H1 (cell line): ENCODE measurements around the gene SLIT3. TPM values are rescaled to one million over a fixed set of nuclear protein-coding genes. Genes with fewer than 3 reads are reported as not detected.

Experiments
- CTCF ChIA-PET: fragments of 300-600 bp; sonication (Branson Sonifier 250); formaldehyde crosslinking; loops from one replicate; lab custom pipeline; 2021; ENCODE audit not compliant: partially characterized antibody; lab: Charles Lee
- POLR2A ChIA-PET: fragments of 300-600 bp; sonication (Branson Sonifier 250); formaldehyde crosslinking; loops from one replicate; lab custom pipeline; 2021; ENCODE audit warnings: inconsistent platforms; ENCODE audit not compliant: partially characterized antibody; lab: Charles Lee
- DNase-seq, 2 experiments: peaks; one replicate each; pipeline versions ENCODE4 v3.0.0 to v3.0.0-alpha.2; 2010 to 2022; ENCODE audit warnings: low spot score in 2 of 2, low read depth in 1 of 2, mixed read lengths in 1 of 2
- FAIRE-seq: peaks from 2 replicates; lab custom pipeline; 2011; peaks lifted over from hg19 to GRCh38; lab: Jason Lieb, UNC
- H2AFZ ChIP-seq: 2 replicates; pipeline ENCODE4 v1.8.1; 2012; ENCODE audit warnings: low read length, inconsistent platforms
- H2AK5ac ChIP-seq: 2 replicates; pipeline ENCODE4 v1.6.1; 2013; ENCODE audit warnings: low read depth, low read length
- H2BK120ac ChIP-seq: replicated peaks from 2 replicates; pipeline ENCODE3; 2013; ENCODE audit warnings: low read depth, low read length, inconsistent platforms
- H2BK12ac ChIP-seq: 2 replicates; pipeline ENCODE4 v1.6.1; 2013; ENCODE audit warnings: low read depth, low read length
- H2BK15ac ChIP-seq: 2 replicates; pipeline ENCODE4 v1.6.1; 2013; ENCODE audit warnings: low read length
- H2BK20ac ChIP-seq: 2 replicates; pipeline ENCODE4 v1.6.1; 2013; ENCODE audit warnings: low read length
- H2BK5ac ChIP-seq: 2 replicates; pipeline ENCODE4 v1.6.1; 2013; ENCODE audit warnings: low read depth, low read length
- H3K14ac ChIP-seq: 2 replicates; pipeline ENCODE4 v1.6.1; 2013; ENCODE audit warnings: inconsistent platforms; ENCODE audit not compliant: insufficient read length
- H3K18ac ChIP-seq: 2 replicates; pipeline ENCODE4 v1.6.1; 2013; ENCODE audit warnings: low read length; ENCODE audit errors: extremely low read depth
- H3K23ac ChIP-seq: 2 replicates; pipeline ENCODE4 v1.6.1; 2013; ENCODE audit warnings: inconsistent platforms; ENCODE audit not compliant: insufficient read length
- H3K23me2 ChIP-seq: 2 replicates; pipeline ENCODE4 v1.6.1; 2013; ENCODE audit warnings: low read depth, low read length
- H3K27ac ChIP-seq: 2 replicates; pipeline ENCODE4 v1.6.1; 2011; ENCODE audit warnings: low read depth, low read length, inconsistent platforms
- H3K27me3 ChIP-seq, 4 experiments: replicated peaks in 1 of 4; 1 replicate in 1 of 4; 2 replicates in 3 of 4; pipeline versions ENCODE4 v1.6.1 to v1.8.1; 2011 to 2013; ENCODE audit warnings: low read length in 3 of 4, mild to moderate bottlenecking in 3 of 4, inconsistent platforms in 2 of 4, mixed read lengths in 2 of 4, moderate library complexity in 1 of 4; ENCODE audit not compliant: control insufficient read depth in 3 of 4, insufficient read depth in 3 of 4; ENCODE audit errors: extremely low read depth in 1 of 4
- H3K36me3 ChIP-seq, 4 experiments: 2 replicates each; pipeline versions ENCODE4 v1.6.1 to v1.8.1; 2011 to 2013; ENCODE audit warnings: mild to moderate bottlenecking in 4 of 4, low read length in 3 of 4, moderate library complexity in 2 of 4, control low read depth in 1 of 4, inconsistent platforms in 1 of 4; ENCODE audit not compliant: insufficient read depth in 4 of 4, control insufficient read depth in 2 of 4
- H3K4ac ChIP-seq: replicated peaks from 2 replicates; pipeline ENCODE3; 2013; ENCODE audit warnings: low read length, low read depth, mixed read lengths, inconsistent platforms; ENCODE audit not compliant: insufficient read length
- H3K4me1 ChIP-seq, 4 experiments: replicated peaks in 1 of 4; 1 replicate in 1 of 4; 2 replicates in 3 of 4; pipeline versions ENCODE4 v1.6.1 to v1.8.1; 2011 to 2013; ENCODE audit warnings: low read length in 3 of 4, inconsistent platforms in 2 of 4, mixed read lengths in 1 of 4; ENCODE audit not compliant: insufficient read depth in 4 of 4, control insufficient read depth in 3 of 4
- H3K4me2 ChIP-seq, 2 experiments: 2 replicates each; pipeline versions ENCODE4 v1.6.1 to v1.8.1; 2011 to 2013; ENCODE audit warnings: low read depth in 2 of 2, low read length in 2 of 2, control low read depth in 1 of 2, inconsistent platforms in 1 of 2, mild to moderate bottlenecking in 1 of 2; ENCODE audit not compliant: insufficient read depth in 1 of 2
- H3K4me3 ChIP-seq, 4 experiments: fragments of 200-600, 300-600 bp in 1 of 4; sonication (generic), shearing (Covaris generic), sonication (Bioruptor Twin) in 1 of 4; 2 replicates each; pipeline versions ENCODE4 v1.5.1 to v1.8.1; 2011 to 2016; ENCODE audit warnings: low read length in 4 of 4, low read depth in 3 of 4, control low read depth in 2 of 4, inconsistent platforms in 2 of 4, mild to moderate bottlenecking in 2 of 4, mixed read lengths in 1 of 4, moderate library complexity in 1 of 4; ENCODE audit not compliant: insufficient read depth in 2 of 4; ENCODE audit errors: extremely low read depth in 1 of 4
- H3K56ac ChIP-seq: replicated peaks from 2 replicates; pipeline ENCODE3; 2013; ENCODE audit warnings: low read depth, mild to moderate bottlenecking, mixed read lengths, low read length, inconsistent platforms; ENCODE audit not compliant: insufficient read length
- H3K79me1 ChIP-seq: 2 replicates; pipeline ENCODE4 v1.6.1; 2013; ENCODE audit warnings: low read depth, low read length, control low read depth
- H3K79me2 ChIP-seq, 2 experiments: 2 replicates each; pipeline versions ENCODE4 v1.6.1 to v1.8.1; 2012 to 2013; ENCODE audit warnings: low read length in 2 of 2, mild to moderate bottlenecking in 2 of 2, inconsistent platforms in 1 of 2; ENCODE audit not compliant: insufficient read depth in 2 of 2, control insufficient read depth in 1 of 2
- H3K9ac ChIP-seq, 4 experiments: replicated peaks in 1 of 4; 1 replicate in 1 of 4; 2 replicates in 3 of 4; pipeline versions ENCODE4 v1.6.1 to v1.8.1; 2011 to 2013; ENCODE audit warnings: low read depth in 3 of 4, low read length in 3 of 4, control low read depth in 2 of 4, mild to moderate bottlenecking in 2 of 4, moderate library complexity in 2 of 4, inconsistent platforms in 1 of 4; ENCODE audit errors: extremely low read depth in 1 of 4
- H3K9me3 ChIP-seq, 2 experiments: 2 replicates each; pipeline versions ENCODE4 v1.6.1 to v1.8.1; 2012 to 2013; ENCODE audit warnings: mild to moderate bottlenecking in 2 of 2, moderate library complexity in 2 of 2, control low read depth in 1 of 2, inconsistent platforms in 1 of 2, low read depth in 1 of 2, low read length in 1 of 2, mixed read lengths in 1 of 2; ENCODE audit not compliant: insufficient read depth in 2 of 2
- H4K20me1 ChIP-seq, 2 experiments: replicated peaks in 1 of 2; 2 replicates each; pipeline versions ENCODE3 to v1.8.1; 2011 to 2013; ENCODE audit warnings: inconsistent platforms in 2 of 2, low read length in 2 of 2, mild to moderate bottlenecking in 1 of 2; ENCODE audit not compliant: insufficient read depth in 2 of 2, control insufficient read depth in 1 of 2
- H4K5ac ChIP-seq: 2 replicates; pipeline ENCODE4 v1.6.1; 2013; ENCODE audit warnings: low read length, low read depth, mixed read lengths, inconsistent platforms; ENCODE audit not compliant: insufficient read length
- H4K8ac ChIP-seq: 2 replicates; pipeline ENCODE4 v1.8.0; 2013; ENCODE audit warnings: mild to moderate bottlenecking, moderate library complexity, low read length, inconsistent platforms; ENCODE audit not compliant: insufficient read depth; ENCODE audit errors: extremely low read depth
- H4K91ac ChIP-seq: replicated peaks from 2 replicates; pipeline ENCODE3; 2013; ENCODE audit warnings: low read length, mixed read lengths, inconsistent platforms; ENCODE audit not compliant: insufficient read length
- ATF3 ChIP-seq: IDR thresholded peaks from 2 replicates; pipeline ENCODE4 v1.6.1; 2011; ENCODE audit warnings: low read depth, mild to moderate bottlenecking, low read length; ENCODE audit not compliant: insufficient read depth
- CHD1 ChIP-seq: IDR thresholded peaks from 2 replicates; pipeline ENCODE4 v1.6.1; 2012; ENCODE audit warnings: low read depth, low read length, improper control_type of control experiment
- EP300 ChIP-seq, 2 experiments: IDR thresholded peaks; 1 replicate in 1 of 2; 2 replicates in 1 of 2; pipeline ENCODE4 v1.6.1; 2011 to 2012; ENCODE audit warnings: low read depth in 2 of 2, low read length in 2 of 2, mild to moderate bottlenecking in 2 of 2, borderline replicate concordance in 1 of 2, inconsistent platforms in 1 of 2, moderate library complexity in 1 of 2
- JUN ChIP-seq: IDR thresholded peaks from 2 replicates; pipeline ENCODE4 v1.6.1; 2011; ENCODE audit warnings: low read depth, mild to moderate bottlenecking, improper control_type of control experiment, low read length
- JUND ChIP-seq: IDR thresholded peaks from 2 replicates; pipeline ENCODE4 v1.6.1; 2011; ENCODE audit warnings: mild to moderate bottlenecking, improper control_type of control experiment, low read length
- KDM1A ChIP-seq: fragments of 200-600, 300-600 bp; sonication (generic); IDR thresholded peaks from 2 replicates; pipeline ENCODE4 v1.7.1; 2016; ENCODE audit warnings: mild to moderate bottlenecking, low read length, borderline replicate concordance
- MAFK ChIP-seq: IDR thresholded peaks from 2 replicates; pipeline ENCODE4 v1.6.1; 2012; ENCODE audit warnings: low read depth, mild to moderate bottlenecking, improper control_type of control experiment, low read length
- NRF1 ChIP-seq: IDR thresholded peaks from 2 replicates; pipeline ENCODE4 v1.6.1; 2011; ENCODE audit warnings: mild to moderate bottlenecking, low read depth, low read length, improper control_type of control experiment
- SUZ12 ChIP-seq: fragments of 200-600 bp; sonication (generic); IDR thresholded peaks from 2 replicates; pipeline ENCODE4 v1.6.1; 2012; ENCODE audit warnings: mild to moderate bottlenecking, inconsistent platforms, low read length, moderate library complexity, mixed read lengths
- TAF7 ChIP-seq: optimal IDR thresholded peaks from 2 replicates; pipeline ENCODE3; 2011; ENCODE audit warnings: low read depth, mild to moderate bottlenecking, inconsistent platforms, low read length, moderate library complexity, borderline replicate concordance
- TBP ChIP-seq: IDR thresholded peaks from 2 replicates; pipeline ENCODE4 v1.6.1; 2011; ENCODE audit warnings: low read depth, low read length, improper control_type of control experiment
- polyA plus RNA-seq, 7 experiments: library from polyadenylated mRNA; depleted of rRNA in 3 of 7; stranded (reverse) in 5 of 7; unstranded in 2 of 7; fragments of >200 nt in 5 of 7; fragments of 200-250 nt in 2 of 7; gene quantifications; 1 replicate in 5 of 7; 2 replicates in 1 of 7; 4 replicates in 1 of 7; pipeline versions ENCODE4 v1.2.1 to v1.2.3, GENCODE V29; 2011 to 2013; ENCODE audit warnings: missing spikeins in 2 of 7, mixed read lengths in 2 of 7
- total RNA-seq: library from RNA; stranded (reverse); fragmentation: NEBNext Ultra II Directional; extraction: Animal tissue kit (Norgen Biotek cat#: 25700); gene quantifications from 2 replicates; pipeline ENCODE4 v1.2.1, GENCODE V29; 2021

SLIT3 gene
- total and polyA plus RNA-seq, 2 of the 8 experiments (the other 6 are each of a cell fraction or from before 2014, with no cell fraction given): 1.1 to 1.2 TPM

- POLR2A ChIA-PET: no interaction called here
- no peak overlapping the region for H3K4me2 ChIP-seq
- no peak for FAIRE-seq
Measured at GRCh38 chr5:169213479-169213878, 87.5 kb downstream of the SLIT3 start.

More at GRCh38 chr5:169213479-169213878, 87.5 kb downstream of the SLIT3 start:
- no peak overlapping the region for H3K4ac ChIP-seq
- TF ChIP-seq MAFK (no peak), NRF1 (no peak), JUN (no peak), CHD1 (no peak), TBP (no peak), EP300 (IDR thresholded peaks at IDR 0.05; ENCODE audit: borderline replicate concordance in 1 of 2, low read depth in 2 of 2, low read length in 2 of 2) (no peak), SUZ12 (no peak), KDM1A (no peak), JUND (no peak), ATF3 (no peak), TAF7 (no peak)
- H3K4me1 ChIP-seq: 0 out of 7 replicates have a peak, but pooled peaks cover 0 to 2% (median 0%) of the 10 kb centered on the region in 4 experiments
- H3K27ac ChIP-seq: no peak overlapping the region
- H3K56ac ChIP-seq: no peak overlapping the region
- CTCF ChIA-PET: interaction anchor here (1.4 kb wide), 1 partner anchor 34 kb away, joined by 3 read pairs; no protein-coding TSS in a partner anchor
- no peak overlapping the region for H4K5ac ChIP-seq
- no peaks in the 10 kb centered on the region for H3K36me3 ChIP-seq
- no peaks in the 10 kb centered on the region for H3K9me3 ChIP-seq
- H2BK20ac ChIP-seq: no peak overlapping the region
- no peak overlapping the region for H2BK120ac ChIP-seq
- no peaks in the 10 kb centered on the region for H3K23me2 ChIP-seq
- no peak overlapping the region for H2AFZ ChIP-seq
- no peak overlapping the region for H4K8ac ChIP-seq
- H3K4me3 ChIP-seq: no peak overlapping the region
- H3K23ac ChIP-seq: no peak overlapping the region
- H3K14ac ChIP-seq: no peak overlapping the region
- peaks cover 0 to 1% of the 10 kb centered on the region in 2 experiments for H4K20me1 ChIP-seq
- H3K79me2 ChIP-seq: no peaks in the 10 kb centered on the region
- H3K27me3 ChIP-seq: peaks cover 0 to 3% (median 1%) of the 10 kb centered on the region in 4 experiments; a peak in 3 of 7 replicates
- no peaks in the 10 kb centered on the region for H3K79me1 ChIP-seq
- DNase-seq: no peak
- H3K9ac ChIP-seq: no peak overlapping the region
- H2AK5ac ChIP-seq: no peak overlapping the region
- no peak overlapping the region for H2BK12ac ChIP-seq
- no peak overlapping the region for H3K18ac ChIP-seq
- no peak overlapping the region for H2BK5ac ChIP-seq
- no peak overlapping the region for H4K91ac ChIP-seq
- H2BK15ac ChIP-seq: no peak overlapping the region
